OCI-LY7 (cell line): ENCODE measurements around the gene ZMYND8. TPM values are rescaled to one million over a fixed set of nuclear protein-coding genes. Genes with fewer than 3 reads are reported as not detected.
A peak's percentile ranks its signal among the peaks of the same experiment; 100 is the strongest.

Experiments used
- BruUV-seq: library from RNA; stranded (reverse); fragments of 400-500 nt; replicated peaks from 2 replicates; lab custom pipeline; 2021; lab: Mats Ljungman, UMichigan
- CTCF ChIA-PET: fragments of 300-600 bp; sonication (Branson Sonifier 250); formaldehyde crosslinking; loops from one replicate; lab custom pipeline; 2022; ENCODE audit warnings: antibody characterized with exemption; ENCODE audit not compliant: unreplicated experiment; lab: Charles Lee
- POLR2A ChIA-PET: fragments of 300-600 bp; sonication (Branson Sonifier 250); formaldehyde crosslinking; loops from one replicate; lab custom pipeline; 2022; ENCODE audit warnings: antibody characterized with exemption; lab: Charles Lee
- DNase-seq: peaks from one replicate; pipeline ENCODE4 v3.0.0-alpha.2; 2015; ENCODE audit warnings: low spot score
- H2AFZ ChIP-seq: fragments of 200-600 bp; sonication (generic), shearing (Covaris generic); 2 replicates; pipeline ENCODE4 v1.6.1; 2014; ENCODE audit warnings: mild to moderate bottlenecking, antibody characterized with exemption, low read length, moderate library complexity
- H3K27ac ChIP-seq: fragments of 200-600 bp; sonication (generic); 2 replicates; pipeline ENCODE4 v1.5.1; 2014; ENCODE audit warnings: mixed run types, low read depth, mild to moderate bottlenecking, moderate library complexity, low read length, inconsistent platforms; ENCODE audit not compliant: poor library complexity, severe bottlenecking
- H3K36me3 ChIP-seq: fragments of 200-600 bp; sonication (generic); 2 replicates; pipeline ENCODE4 v1.6.1; 2014; ENCODE audit warnings: mild to moderate bottlenecking, antibody characterized with exemption, low read length, moderate library complexity, mixed read lengths; ENCODE audit not compliant: insufficient read depth
- H3K4me1 ChIP-seq: fragments of 200-600 bp; sonication (generic); 2 replicates; pipeline ENCODE4 v1.5.1; 2014; ENCODE audit warnings: mild to moderate bottlenecking, low read length; ENCODE audit not compliant: insufficient read depth, poor library complexity, severe bottlenecking
- H3K4me2 ChIP-seq: fragments of 200-600 bp; sonication (generic); 2 replicates; pipeline ENCODE4 v1.6.1; 2014; ENCODE audit warnings: mild to moderate bottlenecking, low read length
- H3K4me3 ChIP-seq: fragments of 200-600 bp; sonication (generic); 2 replicates; pipeline ENCODE4 v1.5.1; 2014; ENCODE audit warnings: mild to moderate bottlenecking, low read depth, low read length; ENCODE audit not compliant: poor library complexity, severe bottlenecking
- H3K79me2 ChIP-seq: fragments of 200-600 bp; sonication (generic); 2 replicates; pipeline ENCODE4 v1.6.1; 2016; ENCODE audit warnings: low read depth, mild to moderate bottlenecking, low read length, moderate library complexity, mixed read lengths; ENCODE audit not compliant: insufficient read depth
- H3K9me2 ChIP-seq: fragments of 200-600 bp; sonication (generic); 2 replicates; pipeline ENCODE4 v1.6.1; 2016; ENCODE audit warnings: mild to moderate bottlenecking, low read length, mixed read lengths; ENCODE audit not compliant: insufficient read depth
- H3K9me3 ChIP-seq: fragments of 200-600 bp; sonication (generic); 2 replicates; pipeline ENCODE4 v1.6.1; 2014; ENCODE audit warnings: mild to moderate bottlenecking, mixed run types, low read length, mixed read lengths
- H4K20me1 ChIP-seq: fragments of 200-600 bp; sonication (generic); 2 replicates; pipeline ENCODE4 v1.6.1; 2014; ENCODE audit warnings: mild to moderate bottlenecking, antibody characterized with exemption, low read length, moderate library complexity, mixed read lengths; ENCODE audit not compliant: insufficient read depth
- CTCF ChIP-seq: fragments of 200-600 bp; sonication (generic); conservative IDR thresholded peaks from 2 replicates; pipeline ENCODE4 v1.5.1; 2014; ENCODE audit warnings: mild to moderate bottlenecking, antibody characterized with exemption, low read length, moderate library complexity, mixed read lengths
- EZH2phosphoT487 ChIP-seq: fragments of 200-600 bp; sonication (generic); IDR thresholded peaks from 2 replicates; pipeline ENCODE4 v1.6.1; 2018; ENCODE audit warnings: low read depth, borderline replicate concordance, mild to moderate bottlenecking, mixed run types, antibody characterized with exemption, low read length, moderate library complexity, mixed read lengths
- intact Hi-C: fragments of 100-400 bp; cut with micrococcal nuclease; formaldehyde crosslinking; loops from one replicate; pipeline ENCODE4 v1.10.0; 2022; ENCODE audit not compliant: unreplicated experiment
- total RNA-seq, 2 experiments: library from RNA; depleted of rRNA in 1 of 2; stranded (reverse); fragments of >200 nt in 1 of 2; shearing (Covaris generic) in 1 of 2; gene quantifications; 2 replicates each; pipeline ENCODE4 v1.2.3, GENCODE V29; 2014 to 2022

ZMYND8 gene
- total RNA-seq, 2 experiments from 2014 or later = 30.4 to 69.1 TPM

- Histone ChIP-seq H3K4me1 (peaks cover 39% of the 10 kb centered on the region), H3K27ac (no peak overlapping the region), H3K9me2 (no peaks in the 10 kb centered on the region), H3K79me2 (peaks cover 53% of the 10 kb centered on the region; the same call in 1 of the 2 replicates), H4K20me1 (no peaks in the 10 kb centered on the region), H2AFZ (no peak overlapping the region), H3K4me3 (no peak overlapping the region), H3K4me2 (no peak overlapping the region), H3K36me3 (peaks cover 93% of the 10 kb centered on the region), H3K9me3 (no peaks in the 10 kb centered on the region)
- DNase-seq = no peak
- CTCF ChIA-PET = no interaction called here
- intact Hi-C loops = no loop called here
- TF ChIP-seq CTCF (no peak), EZH2phosphoT487 (no peak)
- POLR2A ChIA-PET = no interaction called here
- BruUV-seq = no TSS peak
Observed at GRCh38 chr20:47257256-47257655, 99.2 kb downstream of the ZMYND8 start.

DNA sequence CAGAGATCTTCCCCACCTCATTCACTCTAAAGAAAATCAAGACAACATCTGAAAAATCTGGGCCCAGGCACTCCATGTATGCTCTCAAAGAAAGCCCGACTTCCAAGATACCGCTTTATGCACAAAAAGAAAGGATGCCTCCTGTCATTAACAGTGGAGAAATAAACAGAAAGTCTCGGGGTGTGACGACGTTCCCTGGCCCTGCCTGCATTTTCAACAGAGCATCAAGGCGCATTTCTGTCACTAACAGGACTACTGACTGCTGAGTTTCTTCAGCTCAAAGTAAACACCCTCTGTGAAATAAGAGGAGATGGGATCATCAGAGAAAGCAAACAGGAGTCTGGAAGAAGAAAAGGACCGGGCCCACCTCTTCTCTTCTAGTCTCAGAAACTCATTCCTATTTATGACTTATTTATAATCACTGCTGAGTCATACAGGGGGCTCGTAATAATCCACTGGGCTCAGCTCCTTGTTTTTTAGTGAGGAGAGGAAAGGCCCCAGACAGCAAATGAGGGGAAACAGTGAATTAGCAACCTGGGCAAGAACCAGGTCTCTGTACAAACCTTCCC, 99.7 kb downstream of the ZMYND8 start:
- Histone ChIP-seq H2AFZ (no peak overlapping the region), H3K79me2 (peaks cover 48% of the 10 kb centered on the region; the same call in 1 of the 2 replicates), H3K9me2 (no peaks in the 10 kb centered on the region), H3K36me3 (peaks cover 93% of the 10 kb centered on the region), H3K4me2 (no peak overlapping the region), H4K20me1 (no peaks in the 10 kb centered on the region), H3K9me3 (no peaks in the 10 kb centered on the region), H3K27ac (no peak overlapping the region), H3K4me3 (no peak overlapping the region), H3K4me1 (peaks cover 34% of the 10 kb centered on the region)
- CTCF ChIA-PET = no interaction called here
- intact Hi-C loops = no loop called here
- no peak for DNase-seq
- no TSS peak for BruUV-seq
- no peak for TF ChIP-seq CTCF
- no peak for TF ChIP-seq EZH2phosphoT487
- POLR2A ChIA-PET = no interaction called here

DNA sequence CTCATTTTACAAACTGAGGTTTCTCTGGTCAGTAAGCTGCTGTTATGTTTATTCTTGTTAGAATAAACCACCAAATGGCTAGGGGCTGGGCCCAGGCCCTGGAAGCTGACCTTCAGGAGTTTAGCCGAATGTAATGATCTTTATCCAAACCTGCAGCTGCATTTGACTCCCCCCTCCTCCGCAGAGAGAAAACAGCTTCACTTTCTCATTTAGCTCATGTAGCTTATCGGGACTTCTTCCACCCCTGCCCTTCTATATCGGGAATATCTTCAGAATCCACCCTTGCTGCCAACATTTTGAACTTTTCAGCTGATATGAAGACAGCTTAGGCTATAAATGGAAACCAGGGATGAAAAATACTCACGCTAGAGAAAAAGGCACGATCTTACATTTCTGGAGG, 102.6 kb downstream of the ZMYND8 start:
- intact Hi-C loops = no loop called here
- TSS peak; percentile 37 for BruUV-seq
- H3K9me2 ChIP-seq = no peaks in the 10 kb centered on the region
- peaks cover 5% of the 10 kb centered on the region for H3K4me1 ChIP-seq
- H3K9me3 ChIP-seq = no peaks in the 10 kb centered on the region
- H3K36me3 ChIP-seq = peaks cover 92% of the 10 kb centered on the region
- no peaks in the 10 kb centered on the region for H4K20me1 ChIP-seq
- TF ChIP-seq EZH2phosphoT487 = no peak
- TF ChIP-seq CTCF = no peak
- H3K27ac ChIP-seq = no peak overlapping the region
- POLR2A ChIA-PET = interaction anchor here (0.7 kb wide), 1 partner anchor 56 kb away, joined by 3 read pairs; no protein-coding TSS in a partner anchor
- no peak overlapping the region for H2AFZ ChIP-seq
- CTCF ChIA-PET = no interaction called here
- no peak overlapping the region for H3K4me3 ChIP-seq
- H3K79me2 ChIP-seq = peaks cover 20% of the 10 kb centered on the region; the same call in 1 of the 2 replicates
- no peak overlapping the region for H3K4me2 ChIP-seq
- no peak for DNase-seq
